Right lobe of liver (tissue), 4 donors: Measurements from ENCODE around the gene LYZ.
"Not testable (repeated sequence)": the region's sequence is repeated elsewhere in the genome, so short reads cannot be mapped to it uniquely, and the experiment has no call there.

Experiments
- CTCF ChIP-seq, 4 donors: fragments of 200-600 bp in 3 of 4; fragments of 450-650 bp in 1 of 4; IDR thresholded peaks; one replicate each; pipeline versions ENCODE4 v1.5.1 to v1.8.0; 2016 to 2022; ENCODE audit warnings: antibody characterized with exemption in 4 of 4, mild to moderate bottlenecking in 2 of 4
- POLR2A ChIP-seq: fragments of 450-650 bp; IDR thresholded peaks from one replicate; pipeline ENCODE4 v1.6.1; 2017; ENCODE audit warnings: antibody characterized with exemption, mild to moderate bottlenecking
- donor health status: DM: no; HTN: no; CAD: no.
- donor health status: DM: no; HTN: no; CAD: no.
- donor health status: DM: no; HTN: yes; CAD: no.

- TF ChIP-seq CTCF (IDR thresholded peaks at IDR 0.05); POLR2A: not testable (repeated sequence)
Observed at GRCh38 chr12:69316784-69317183, 31.4 kb upstream of the LYZ start.
